A549 (cell line): ENCODE measurements around the gene DHRS12. TPM values are rescaled to one million over a fixed set of nuclear protein-coding genes. Genes with fewer than 3 reads are reported as not detected.
A peak's percentile ranks its signal among the peaks of the same experiment; 100 is the strongest.

ENCODE experiments used
- ATAC-seq, 2 experiments: fragments of 200-7000 bp in 1 of 2; fragments of >200 bp in 1 of 2; cut with Nextera tagmentation in 1 of 2; cut with Tn5 transposase in 1 of 2; 3 replicates each; pipeline versions ENCODE4 v1.8.0 to v1.9.1; 2018 to 2020; ENCODE audit warnings: mild to moderate bottlenecking in 1 of 2, moderate library complexity in 1 of 2
- CTCF ChIA-PET: fragments of 300-600 bp; sonication (Branson Sonifier 250); formaldehyde crosslinking; extraction: SDS; loops from one replicate; lab custom pipeline; 2021; ENCODE audit warnings: antibody characterized with exemption, inconsistent platforms; lab: Yijun Ruan, JAX
- POLR2A ChIA-PET: fragments of 350-600 bp; formaldehyde crosslinking; extraction: SDS; loops from one replicate; lab custom pipeline; 2021; ENCODE audit warnings: antibody characterized with exemption, inconsistent platforms; lab: Yijun Ruan, JAX
- DNase-seq, 2 experiments: peaks; one replicate each; pipeline versions ENCODE4 v3.0.0 to v3.0.0-alpha.2; 2011 to 2016; ENCODE audit warnings: low read depth in 1 of 2, low spot score in 1 of 2
- FAIRE-seq: peaks from 2 replicates; lab custom pipeline; 2011; peaks lifted over from hg19 to GRCh38; lab: Jason Lieb, UNC
- H3K27ac ChIP-seq, 2 experiments: fragments of >200 bp; sonication (Bioruptor Twin); formaldehyde crosslinking; 3 replicates each; pipeline ENCODE4 v1.5.1; 2016 to 2017
- H3K4me1 ChIP-seq: fragments of >200 bp; sonication (Bioruptor Twin); formaldehyde crosslinking; 3 replicates; pipeline ENCODE4 v1.6.1; 2016
- H3K4me2 ChIP-seq: fragments of >200 bp; sonication (Bioruptor Twin); formaldehyde crosslinking; 3 replicates; pipeline ENCODE4 v1.6.1; 2016
- H3K4me3 ChIP-seq: fragments of >200 bp; sonication (Bioruptor Twin); formaldehyde crosslinking; 3 replicates; pipeline ENCODE4 v1.5.1; 2016
- H3K9me3 ChIP-seq: fragments of >200 bp; sonication (Bioruptor Twin); formaldehyde crosslinking; 3 replicates; pipeline ENCODE4 v1.6.1; 2016
- CBX8 ChIP-seq: fragments of 200-600 bp; sonication (generic); IDR thresholded peaks from 2 replicates; pipeline ENCODE4 v1.6.1; 2016
- CEBPB ChIP-seq, 2 experiments: fragments of >200 bp in 1 of 2; sonication (Bioruptor Twin) in 1 of 2; formaldehyde crosslinking in 1 of 2; IDR thresholded peaks; 2 replicates each; pipeline ENCODE4 v1.6.1; 2012 to 2016
- CHD4 ChIP-seq: fragments of 200-600 bp; sonication (generic); IDR thresholded peaks from 2 replicates; pipeline ENCODE4 v1.6.1; 2016; ENCODE audit warnings: antibody characterized with exemption, mild to moderate bottlenecking, borderline replicate concordance
- ESRRA ChIP-seq: fragments of 150-350 bp; IDR thresholded peaks from 2 replicates; pipeline ENCODE4 v1.6.1; 2014; ENCODE audit warnings: mild to moderate bottlenecking, low read length, borderline replicate concordance
- FOSB ChIP-seq: fragments of 250-450 bp; sonication (Bioruptor Pico); IDR thresholded peaks from 2 replicates; pipeline ENCODE4 v1.5.0; 2020; ENCODE audit warnings: mild to moderate bottlenecking, moderate library complexity
- FOSL2 ChIP-seq, 2 experiments: fragments of 450-650 bp in 1 of 2; fragments of >200 bp in 1 of 2; sonication (Bioruptor Twin) in 1 of 2; formaldehyde crosslinking; IDR thresholded peaks; 2 replicates each; pipeline versions ENCODE4 v1.5.0 to v1.6.1; 2016 to 2020; ENCODE audit warnings: mild to moderate bottlenecking in 1 of 2, moderate library complexity in 1 of 2
- FOXS1 ChIP-seq: fragments of 250-450 bp; sonication (Bioruptor Pico); IDR thresholded peaks from 2 replicates; pipeline ENCODE4 v1.5.0; 2020; ENCODE audit warnings: mild to moderate bottlenecking, moderate library complexity
- GATA3 ChIP-seq: IDR thresholded peaks from 2 replicates; pipeline ENCODE4 v1.6.1; 2012; ENCODE audit warnings: borderline replicate concordance
- HDAC2 ChIP-seq: fragments of 200-600 bp; sonication (generic); IDR thresholded peaks from 2 replicates; pipeline ENCODE4 v1.6.1; 2016
- HOXB13 ChIP-seq: fragments of 250-450 bp; sonication (Bioruptor Pico); IDR thresholded peaks from 2 replicates; pipeline ENCODE4 v1.5.0; 2020; ENCODE audit warnings: low read depth, mild to moderate bottlenecking, moderate library complexity
- HOXB5 ChIP-seq: fragments of 250-450 bp; sonication (Bioruptor Pico); IDR thresholded peaks from 2 replicates; pipeline ENCODE4 v1.5.0; 2020; ENCODE audit warnings: mild to moderate bottlenecking, moderate library complexity
- KDM1A ChIP-seq: fragments of 200-600 bp; sonication (generic); IDR thresholded peaks from 2 replicates; pipeline ENCODE4 v1.6.1; 2016; ENCODE audit warnings: low read depth, mild to moderate bottlenecking
- MAZ ChIP-seq: fragments of 150-350 bp; IDR thresholded peaks from 2 replicates; pipeline ENCODE4 v1.6.1; 2014; ENCODE audit warnings: antibody characterized with exemption, low read depth, low read length, borderline replicate concordance
- MYC ChIP-seq: IDR thresholded peaks from 2 replicates; pipeline ENCODE4 v1.6.1; 2012; ENCODE audit warnings: mild to moderate bottlenecking, inconsistent platforms, low read length, improper control_type of control experiment, borderline replicate concordance
- NPAS2 ChIP-seq: fragments of 250-450 bp; sonication (Bioruptor Pico); IDR thresholded peaks from 2 replicates; pipeline ENCODE4 v1.8.0; 2022; ENCODE audit warnings: mild to moderate bottlenecking, moderate library complexity, borderline replicate concordance
- RARB ChIP-seq: fragments of 250-450 bp; sonication (Bioruptor Pico); IDR thresholded peaks from 2 replicates; pipeline ENCODE4 v1.8.0; 2021; ENCODE audit warnings: mild to moderate bottlenecking, moderate library complexity
- SREBF2 ChIP-seq: fragments of 450-650 bp; IDR thresholded peaks from 2 replicates; pipeline ENCODE4 v1.6.1; 2014; ENCODE audit warnings: mild to moderate bottlenecking, moderate library complexity
- ZFP36 ChIP-seq: fragments of 450-650 bp; IDR thresholded peaks from 2 replicates; pipeline ENCODE4 v1.6.1; 2014; ENCODE audit warnings: borderline replicate concordance; ENCODE audit not compliant: partially characterized antibody
- ZNF302 ChIP-seq: fragments of 250-450 bp; sonication (Bioruptor Pico); IDR thresholded peaks from 2 replicates; pipeline ENCODE4 v1.9.0; 2021; ENCODE audit warnings: inconsistent platforms, mild to moderate bottlenecking, moderate library complexity
- WGBS: methylation state at CpG from one replicate; pipeline ENCODE4 v1.1.6; 2017; ENCODE audit errors: missing lambda C conversion rate; 5-methylcytosine and 5-hydroxymethylcytosine counted together
- polyA plus RNA-seq, 4 experiments: library from polyadenylated mRNA; depleted of rRNA in 3 of 4; stranded (reverse); fragments of >200 nt; fragmentation: RNase III in 1 of 4; extraction: RNeasy Plus Mini Kit Qiagen cat#74134 plus additional on column Dnase treatment in 1 of 4; gene quantifications; 2 replicates in 3 of 4; 3 replicates in 1 of 4; pipeline ENCODE4 v1.2.3, GENCODE V29; 2011 to 2017
- TF ChIP-seq, protein P1 (sequence below): IDR thresholded peaks from 2 replicates; pipeline ENCODE4 v1.6.1; 2012; ENCODE audit warnings: low read depth, borderline replicate concordance
- TF ChIP-seq, protein P2 (sequence below): fragments of >200 bp; sonication (Bioruptor Twin); formaldehyde crosslinking; IDR thresholded peaks from 3 replicates; pipeline ENCODE4 v1.6.1; 2016
- TF ChIP-seq, protein P3 (sequence below): IDR thresholded peaks from 2 replicates; pipeline ENCODE4 v1.6.1; 2012
- TF ChIP-seq, protein P4 (sequence below): fragments of 450-650 bp; IDR thresholded peaks from 2 replicates; pipeline ENCODE4 v1.6.1; 2014; ENCODE audit warnings: antibody characterized with exemption
- TF ChIP-seq, protein P5 (sequence below): fragments of >200 bp; sonication (Bioruptor Twin); formaldehyde crosslinking; IDR thresholded peaks from 2 replicates; pipeline ENCODE4 v1.6.1; 2016

The DHRS12 gene
- polyA plus RNA-seq, 2 of the 4 experiments (the other 2 are of a cell fraction), result 4.2 to 7.5 TPM

DNA sequence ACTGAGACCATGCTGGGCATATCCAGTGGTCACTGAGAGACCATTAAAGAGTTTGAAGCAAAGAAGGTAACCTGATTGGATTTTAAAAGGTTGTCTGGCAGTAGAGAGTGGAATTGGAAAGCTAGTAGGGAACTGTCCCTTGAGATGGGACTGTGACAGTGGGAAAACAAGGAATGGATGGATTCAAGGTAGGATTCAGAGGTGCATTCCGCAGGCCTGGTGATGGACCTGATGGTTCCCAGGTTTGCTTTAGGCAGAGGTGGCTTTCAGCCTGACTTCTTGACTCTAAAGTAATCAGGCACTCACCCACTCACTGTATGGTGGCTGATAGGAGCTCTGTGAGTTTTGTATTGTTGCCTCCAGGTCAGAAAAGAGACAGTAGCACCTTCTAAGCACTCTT is 73.0 kb downstream of the DHRS12 start:
- POLR2A ChIA-PET, result interaction anchor here (1.0 to 1.7 kb wide), 2 partner anchors 278 to 296 kb away, joined by 3 to 17 read pairs; partner anchors contain the start of gene INTS6
- 90% methylated on average over 1 of the region's 1 CpG for WGBS
- Histone ChIP-seq H3K27ac (peak overlapping the region; percentile 43 to 83), H3K4me2 (0 out of 3 replicates have a peak overlapping the region, but pooled peaks have one; percentile 7), H3K9me3 (no peaks in the 10 kb centered on the region), H3K4me1 (peaks cover 64% of the 10 kb centered on the region), H3K4me3 (no peak overlapping the region)
- TF ChIP-seq HOXB13 (CRISPR knock-in tag) (no peak), MYC (no peak), CEBPB (IDR thresholded peaks at IDR 0.05) (no peak)
- TF ChIP-seq, protein P1, sequence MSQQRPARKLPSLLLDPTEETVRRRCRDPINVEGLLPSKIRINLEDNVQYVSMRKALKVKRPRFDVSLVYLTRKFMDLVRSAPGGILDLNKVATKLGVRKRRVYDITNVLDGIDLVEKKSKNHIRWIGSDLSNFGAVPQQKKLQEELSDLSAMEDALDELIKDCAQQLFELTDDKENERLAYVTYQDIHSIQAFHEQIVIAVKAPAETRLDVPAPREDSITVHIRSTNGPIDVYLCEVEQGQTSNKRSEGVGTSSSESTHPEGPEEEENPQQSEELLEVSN, result no peak
- TF ChIP-seq, protein P2, sequence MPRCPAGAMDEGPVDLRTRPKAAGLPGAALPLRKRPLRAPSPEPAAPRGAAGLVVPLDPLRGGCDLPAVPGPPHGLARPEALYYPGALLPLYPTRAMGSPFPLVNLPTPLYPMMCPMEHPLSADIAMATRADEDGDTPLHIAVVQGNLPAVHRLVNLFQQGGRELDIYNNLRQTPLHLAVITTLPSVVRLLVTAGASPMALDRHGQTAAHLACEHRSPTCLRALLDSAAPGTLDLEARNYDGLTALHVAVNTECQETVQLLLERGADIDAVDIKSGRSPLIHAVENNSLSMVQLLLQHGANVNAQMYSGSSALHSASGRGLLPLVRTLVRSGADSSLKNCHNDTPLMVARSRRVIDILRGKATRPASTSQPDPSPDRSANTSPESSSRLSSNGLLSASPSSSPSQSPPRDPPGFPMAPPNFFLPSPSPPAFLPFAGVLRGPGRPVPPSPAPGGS, result no peak
- ATAC-seq (no peak), FAIRE-seq (no peak), DNase-seq (no peak)
- CTCF ChIA-PET, result interaction anchor here (0.9 to 2.0 kb wide), 10 partner anchors 9 to 297 kb away, joined by 3 to 8 read pairs (median 6); no protein-coding TSS in a partner anchor

DNA sequence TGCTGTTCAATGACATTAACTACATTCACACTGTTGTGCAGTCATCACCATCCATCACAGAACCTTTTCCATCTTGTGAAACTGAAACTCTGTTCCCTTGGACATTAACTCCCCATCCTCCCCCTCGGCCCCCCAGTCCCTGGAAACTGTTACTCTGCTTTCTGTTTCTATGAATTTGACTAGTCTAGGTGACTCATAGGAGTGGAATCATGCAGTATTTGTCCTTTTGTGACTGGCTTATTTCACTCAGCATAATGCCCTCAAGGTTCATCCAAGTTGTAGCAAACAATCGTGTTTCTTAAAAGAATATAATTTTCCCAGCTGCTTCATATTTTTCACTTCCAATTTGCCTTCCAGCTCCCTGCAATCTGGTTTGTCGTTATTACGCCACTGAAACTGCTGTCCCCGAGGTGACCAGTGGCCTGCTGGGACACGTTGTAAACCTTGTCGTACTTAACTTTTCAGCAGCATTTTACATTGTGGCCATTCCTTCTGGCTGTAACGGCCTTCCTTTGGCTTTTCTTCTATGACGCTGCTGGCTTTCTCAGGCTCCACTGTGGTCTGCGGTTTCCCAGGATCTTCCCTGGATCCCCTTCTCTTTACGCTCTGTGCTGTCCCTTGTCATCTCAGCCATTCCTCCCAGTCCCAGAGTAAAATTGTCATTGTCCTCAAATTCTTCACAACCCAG is 74.0 kb downstream of the DHRS12 start:
- POLR2A ChIA-PET, result no interaction called here
- peak in 1 of 2 experiments; percentile 77; a peak in 3 of 6 replicates for ATAC-seq
- DNase-seq, result peak in 1 of 2 experiments; percentile 21

DNA sequence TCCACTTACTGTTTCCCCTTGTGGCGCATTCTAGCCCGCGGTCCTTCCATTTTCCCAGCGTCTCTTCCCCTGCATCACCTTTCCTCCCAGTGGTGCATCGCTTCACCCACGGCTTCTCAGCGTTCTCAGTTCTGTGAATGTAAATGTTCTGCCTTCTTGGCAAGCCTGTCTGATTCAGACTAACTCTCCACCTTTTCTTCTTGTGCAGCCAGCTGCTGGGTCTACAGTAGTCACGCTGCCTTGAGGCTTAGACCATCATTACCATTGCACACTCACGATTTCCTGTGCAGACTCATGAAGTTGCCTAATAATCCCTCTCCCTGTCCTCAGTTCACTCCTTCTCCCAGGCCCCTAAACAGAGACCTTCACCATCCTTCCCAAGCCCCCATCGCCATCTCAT is 75.0 kb downstream of the DHRS12 start:
- ATAC-seq (peak in 1 of 2 experiments; percentile 36; a peak in 3 of 6 replicates), FAIRE-seq (no peak)
- peak overlapping the region; percentile 43 to 83; a peak in 5 of 6 replicates for H3K27ac ChIP-seq

More for the DNA sequence above, 74.0 kb downstream of the DHRS12 start:
- Histone ChIP-seq H3K27ac (peak overlapping the region; percentile 43 to 83), H3K4me1 (peaks cover 64% of the 10 kb centered on the region), H3K4me3 (no peak overlapping the region), H3K4me2 (peak overlapping the region; percentile 72), H3K9me3 (no peaks in the 10 kb centered on the region)
- WGBS, result 68% methylated on average over 11 of the region's 11 CpGs
- FAIRE-seq, result no peak
- CTCF ChIA-PET, result interaction anchor here (1.7 kb wide), 1 partner anchor 8 kb away, joined by 6 read pairs; no protein-coding TSS in a partner anchor
- TF ChIP-seq, protein P3, sequence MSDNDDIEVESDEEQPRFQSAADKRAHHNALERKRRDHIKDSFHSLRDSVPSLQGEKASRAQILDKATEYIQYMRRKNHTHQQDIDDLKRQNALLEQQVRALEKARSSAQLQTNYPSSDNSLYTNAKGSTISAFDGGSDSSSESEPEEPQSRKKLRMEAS, result no peak
- TF ChIP-seq NPAS2 (CRISPR knock-in tag) (no peak), HDAC2 (no peak), MAZ (no peak), FOSL2 (IDR thresholded peaks at IDR 0.05) (no peak), FOSL2 (CRISPR knock-in tag; IDR thresholded peaks at IDR 0.05) (peak; percentile 56)

More for the DNA sequence above, 75.0 kb downstream of the DHRS12 start:
- CTCF ChIA-PET, result interaction anchor here (1.5 kb wide), 1 partner anchor 69 kb away, joined by 3 read pairs; no protein-coding TSS in a partner anchor
- POLR2A ChIA-PET, result interaction anchor here (0.8 kb wide), 1 partner anchor 276 kb away, joined by 3 read pairs; no protein-coding TSS in a partner anchor
- TF ChIP-seq GATA3 (no peak), ZNF302 (CRISPR knock-in tag) (no peak), SREBF2 (no peak), CBX8 (no peak), KDM1A (no peak), ESRRA (no peak), NPAS2 (CRISPR knock-in tag) (no peak), FOXS1 (CRISPR knock-in tag) (no peak), CHD4 (no peak), RARB (no peak), HOXB5 (CRISPR knock-in tag) (no peak), ZFP36 (no peak), FOSB (no peak)
- TF ChIP-seq, protein P4, sequence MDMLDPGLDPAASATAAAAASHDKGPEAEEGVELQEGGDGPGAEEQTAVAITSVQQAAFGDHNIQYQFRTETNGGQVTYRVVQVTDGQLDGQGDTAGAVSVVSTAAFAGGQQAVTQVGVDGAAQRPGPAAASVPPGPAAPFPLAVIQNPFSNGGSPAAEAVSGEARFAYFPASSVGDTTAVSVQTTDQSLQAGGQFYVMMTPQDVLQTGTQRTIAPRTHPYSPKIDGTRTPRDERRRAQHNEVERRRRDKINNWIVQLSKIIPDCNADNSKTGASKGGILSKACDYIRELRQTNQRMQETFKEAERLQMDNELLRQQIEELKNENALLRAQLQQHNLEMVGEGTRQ, result no peak
- TF ChIP-seq, protein P2, result no peak
- TF ChIP-seq, protein P3, result no peak
- TF ChIP-seq, protein P5, sequence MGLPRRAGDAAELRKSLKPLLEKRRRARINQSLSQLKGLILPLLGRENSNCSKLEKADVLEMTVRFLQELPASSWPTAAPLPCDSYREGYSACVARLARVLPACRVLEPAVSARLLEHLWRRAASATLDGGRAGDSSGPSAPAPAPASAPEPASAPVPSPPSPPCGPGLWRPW, result no peak
- WGBS, result 80% methylated on average over 10 of the region's 10 CpGs
- Histone ChIP-seq H3K9me3 (no peaks in the 10 kb centered on the region), H3K4me3 (no peak overlapping the region), H3K4me1 (peaks cover 64% of the 10 kb centered on the region), H3K4me2 (peak overlapping the region; percentile 72)
- no peak for DNase-seq
